ENCODE data around the gene MED29.

The MED29 gene

GRCh38 chr19:39430675-39431593 is 39.8 kb downstream of the MED29 start:
- peak; percentile 82 for DNase-seq (ENCODE audit: low spot score)

- DNase-seq (ENCODE audit: low spot score), result no peak
Measured at GRCh38 chr19:39432677-39433025, 41.5 kb downstream of the MED29 start.

- DNase-seq (ENCODE audit: low spot score), result no peak
Measured at GRCh38 chr19:39433480-39434079, 42.4 kb downstream of the MED29 start.

GRCh38 chr19:39434123-39435076 is 43.2 kb downstream of the MED29 start:
- no peak for DNase-seq (ENCODE audit: low spot score)

- peak; percentile 99 for DNase-seq (ENCODE audit: low spot score)
Measured at GRCh38 chr19:39435499-39436349, 44.5 kb downstream of the MED29 start, which contains the start of gene RPS16. Gene RPS16 (minus strand): TSS chr19:39435949. CDS start chr19:39435895, 54 bp downstream.

GRCh38 chr19:39436350-39436716 is 45.2 kb downstream of the MED29 start:
- DNase-seq (ENCODE audit: low spot score), result no peak

- no peak for DNase-seq (ENCODE audit: low spot score)
Measured at GRCh38 chr19:39438270-39438934, 47.2 kb downstream of the MED29 start.

GRCh38 chr19:39444598-39445195 is 53.5 kb downstream of the MED29 start:
- no peak for DNase-seq (ENCODE audit: low spot score)

GRCh38 chr19:39445196-39446111 is 54.3 kb downstream of the MED29 start, which contains the start of gene SUPT5H:
Gene SUPT5H (plus strand): TSS chr19:39445582. CDS start chr19:39445891, 309 bp downstream.
- peak; percentile 98 for DNase-seq (ENCODE audit: low spot score)

GRCh38 chr19:39446365-39447084 is 55.3 kb downstream of the MED29 start:
- DNase-seq (ENCODE audit: low spot score), result no peak

- DNase-seq (ENCODE audit: low spot score), result no peak
Measured at GRCh38 chr19:39448271-39448670, 57.1 kb downstream of the MED29 start.

- no peak for DNase-seq (ENCODE audit: low spot score)
Measured at GRCh38 chr19:39449116-39449797, 58.1 kb downstream of the MED29 start.

Measured in CD4-positive, alpha-beta T cell treated with Interleukin-2 at 100 ng/mL for 4 hours (primary cell).